Upper lobe of left lung (tissue), 6 donors: Measurements from ENCODE around the gene SPPL3. TPM values are rescaled to one million over a fixed set of nuclear protein-coding genes. Genes with fewer than 3 reads are reported as not detected.
A peak's percentile ranks its signal among the peaks of the same experiment; 100 is the strongest.
"Not testable (repeated sequence)": the region's sequence is repeated elsewhere in the genome, so short reads cannot be mapped to it uniquely, and the experiment has no call there.

Source experiments
- ATAC-seq, 2 donors: fragments of 200-7000 bp; cut with Tn5 transposase; one replicate each; pipeline ENCODE4 v1.9.1; 2022; ENCODE audit warnings: mild to moderate bottlenecking in 2 of 2, moderate library complexity in 2 of 2; ENCODE audit not compliant: low FRiP score in 2 of 2
- DNase-seq, 2 donors: peaks; one replicate each; pipeline ENCODE4 v3.0.0-alpha.2; 2019 to 2020
- H3K27ac ChIP-seq, 4 donors: fragments of 200-600 bp; sonication (generic); one replicate each; pipeline ENCODE4 v1.5.1; 2016 to 2019
- H3K27me3 ChIP-seq, 4 donors: fragments of 200-600 bp; sonication (generic); one replicate each; pipeline ENCODE4 v1.5.1; 2017 to 2019
- H3K36me3 ChIP-seq, 4 donors: fragments of 200-600 bp; sonication (generic); one replicate each; pipeline ENCODE4 v1.5.1; 2016 to 2019
- H3K4me1 ChIP-seq, 4 donors: fragments of 200-600 bp; sonication (generic); one replicate each; pipeline ENCODE4 v1.5.1; 2018 to 2019
- H3K4me3 ChIP-seq, 4 donors: fragments of 200-600 bp; sonication (generic); one replicate each; pipeline ENCODE4 v1.5.1; 2017 to 2019; ENCODE audit warnings: mild to moderate bottlenecking in 2 of 4, moderate library complexity in 1 of 4
- H3K9me3 ChIP-seq, 4 donors: fragments of 200-600 bp; sonication (generic); one replicate each; pipeline ENCODE4 v1.5.1; 2018 to 2019
- EP300 ChIP-seq, 4 donors: sonication (generic); formaldehyde crosslinking; IDR thresholded peaks; one replicate each; pipeline ENCODE4 v1.5.1; 2017; ENCODE audit warnings: antibody characterized with exemption in 4 of 4, control low read depth in 2 of 4
- POLR2A ChIP-seq, 4 donors: fragments of 450-650 bp; IDR thresholded peaks; one replicate each; pipeline ENCODE4 v1.5.1; 2016 to 2017; ENCODE audit warnings: antibody characterized with exemption in 4 of 4, mild to moderate bottlenecking in 2 of 4
- POLR2AphosphoS5 ChIP-seq, 2 donors: sonication (generic); formaldehyde crosslinking; IDR thresholded peaks; one replicate each; pipeline ENCODE4 v1.5.1; 2017; ENCODE audit warnings: antibody characterized with exemption in 2 of 2
- WGBS, 2 donors: methylation state at CpG; one replicate each; pipeline ENCODE4 v1.1.5; 2017 to 2018; 5-methylcytosine and 5-hydroxymethylcytosine counted together
- total RNA-seq, 6 donors: library from RNA; depleted of rRNA in 4 of 6; stranded (reverse); fragments of >200 nt in 4 of 6; gene quantifications; one replicate each; pipeline versions ENCODE4 v1.1.0 to v1.2.1, GENCODE V29; 2016 to 2021
- TF ChIP-seq, protein P1 (sequence below), 6 experiments: fragments of 450-650 bp in 4 of 6; fragments of 200-600 bp in 2 of 6; sonication (generic) in 2 of 6; IDR thresholded peaks; one replicate each; pipeline ENCODE4 v1.5.1; 2016 to 2019; ENCODE audit warnings: antibody characterized with exemption in 6 of 6
- donor health status: DM: no; HTN: no; CAD: no; lungs with moderate emphysema.
- donor health status: DM: no; HTN: yes; CAD: no; lungs with severe emphysema.

The SPPL3 gene
- total RNA-seq, 6 donors from 2014 or later = 17.8 to 44.3 (median 23.2) TPM

DNA sequence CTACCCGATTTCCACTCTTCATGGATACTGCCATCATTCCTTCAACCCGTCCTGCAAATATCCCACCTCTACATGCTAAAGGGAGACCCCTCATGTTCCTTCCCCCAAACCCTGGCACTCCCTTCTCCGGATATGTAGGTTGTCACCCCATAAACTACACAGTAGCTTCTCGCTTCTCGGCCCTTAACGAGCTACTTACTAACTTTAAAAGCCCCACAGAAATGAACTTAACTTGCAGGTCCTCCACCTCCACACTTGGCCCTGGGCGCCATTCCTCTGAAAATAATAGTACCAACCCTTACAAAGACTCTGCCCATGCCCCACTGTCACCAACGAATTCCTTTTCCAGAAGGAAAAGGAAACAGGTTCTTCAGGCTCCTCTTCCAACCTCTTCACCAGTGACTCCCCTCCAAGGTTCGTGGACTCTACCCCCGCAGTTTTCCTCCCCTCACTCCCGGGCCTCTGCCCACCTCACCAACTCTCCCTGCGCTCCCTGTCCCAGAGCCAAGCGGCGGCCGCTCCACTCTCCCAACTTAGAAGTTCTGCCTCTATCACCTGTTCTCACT lies 1.2 kb downstream of the SPPL3 start:
- peaks cover 15 to 27% (median 16%) of the 10 kb centered on the region in 4 donors for H3K4me1 ChIP-seq
- H3K27ac ChIP-seq = peak overlapping the region; percentile 87 to 97 (median 91)
- DNase-seq (no peak), ATAC-seq (no peak)
- no peaks in the 10 kb centered on the region for H3K9me3 ChIP-seq
- WGBS, 2 donors = 6 to 7% methylated on average over 15 of the region's 15 CpGs
- no peaks in the 10 kb centered on the region for H3K27me3 ChIP-seq
- no peak for TF ChIP-seq POLR2A (IDR thresholded peaks at IDR 0.05)
- TF ChIP-seq, protein P1, sequence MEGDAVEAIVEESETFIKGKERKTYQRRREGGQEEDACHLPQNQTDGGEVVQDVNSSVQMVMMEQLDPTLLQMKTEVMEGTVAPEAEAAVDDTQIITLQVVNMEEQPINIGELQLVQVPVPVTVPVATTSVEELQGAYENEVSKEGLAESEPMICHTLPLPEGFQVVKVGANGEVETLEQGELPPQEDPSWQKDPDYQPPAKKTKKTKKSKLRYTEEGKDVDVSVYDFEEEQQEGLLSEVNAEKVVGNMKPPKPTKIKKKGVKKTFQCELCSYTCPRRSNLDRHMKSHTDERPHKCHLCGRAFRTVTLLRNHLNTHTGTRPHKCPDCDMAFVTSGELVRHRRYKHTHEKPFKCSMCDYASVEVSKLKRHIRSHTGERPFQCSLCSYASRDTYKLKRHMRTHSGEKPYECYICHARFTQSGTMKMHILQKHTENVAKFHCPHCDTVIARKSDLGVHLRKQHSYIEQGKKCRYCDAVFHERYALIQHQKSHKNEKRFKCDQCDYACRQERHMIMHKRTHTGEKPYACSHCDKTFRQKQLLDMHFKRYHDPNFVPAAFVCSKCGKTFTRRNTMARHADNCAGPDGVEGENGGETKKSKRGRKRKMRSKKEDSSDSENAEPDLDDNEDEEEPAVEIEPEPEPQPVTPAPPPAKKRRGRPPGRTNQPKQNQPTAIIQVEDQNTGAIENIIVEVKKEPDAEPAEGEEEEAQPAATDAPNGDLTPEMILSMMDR (IDR thresholded peaks at IDR 0.05) = no peak
- TF ChIP-seq EP300 (IDR thresholded peaks at IDR 0.05) = no peak
- TF ChIP-seq POLR2AphosphoS5 (IDR thresholded peaks at IDR 0.05) = no peak
- peak overlapping the region; percentile 98 to 100 (median 99) for H3K4me3 ChIP-seq
- no peaks in the 10 kb centered on the region for H3K36me3 ChIP-seq

DNA sequence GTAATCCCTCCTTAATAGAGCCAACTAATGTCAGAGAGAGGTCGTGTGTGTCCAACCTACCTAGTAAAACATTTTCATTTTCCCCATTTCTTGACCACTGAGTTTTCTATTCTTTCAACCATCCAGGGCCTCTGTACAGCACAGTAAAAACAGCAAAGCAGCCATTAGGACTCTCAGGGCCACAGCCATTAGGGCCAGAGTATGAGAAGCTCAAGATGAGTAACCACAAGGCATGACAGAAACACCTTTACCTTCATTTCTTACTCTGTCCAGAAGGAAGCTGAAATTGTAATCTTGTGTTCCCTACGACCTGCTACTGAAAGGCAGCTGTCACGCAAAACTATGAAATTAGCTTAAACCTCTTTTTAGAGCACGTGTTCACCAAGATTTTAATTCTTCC lies 2.3 kb downstream of the SPPL3 start:
- H3K4me1 ChIP-seq = peaks cover 15 to 27% (median 15%) of the 10 kb centered on the region in 4 donors
- no peaks in the 10 kb centered on the region for H3K36me3 ChIP-seq
- DNase-seq (no peak), ATAC-seq (no peak)
- WGBS, 2 donors = 80 to 90% methylated on average over 4 of the region's 4 CpGs
- no peaks in the 10 kb centered on the region for H3K27me3 ChIP-seq
- H3K27ac ChIP-seq = no peak overlapping the region
- no peak overlapping the region for H3K4me3 ChIP-seq
- H3K9me3 ChIP-seq = no peaks in the 10 kb centered on the region
- TF ChIP-seq POLR2A (IDR thresholded peaks at IDR 0.05) (no peak), EP300 (IDR thresholded peaks at IDR 0.05) (no peak), POLR2AphosphoS5 (IDR thresholded peaks at IDR 0.05) (no peak)
- TF ChIP-seq, protein P1 (IDR thresholded peaks at IDR 0.05) = no peak

DNA sequence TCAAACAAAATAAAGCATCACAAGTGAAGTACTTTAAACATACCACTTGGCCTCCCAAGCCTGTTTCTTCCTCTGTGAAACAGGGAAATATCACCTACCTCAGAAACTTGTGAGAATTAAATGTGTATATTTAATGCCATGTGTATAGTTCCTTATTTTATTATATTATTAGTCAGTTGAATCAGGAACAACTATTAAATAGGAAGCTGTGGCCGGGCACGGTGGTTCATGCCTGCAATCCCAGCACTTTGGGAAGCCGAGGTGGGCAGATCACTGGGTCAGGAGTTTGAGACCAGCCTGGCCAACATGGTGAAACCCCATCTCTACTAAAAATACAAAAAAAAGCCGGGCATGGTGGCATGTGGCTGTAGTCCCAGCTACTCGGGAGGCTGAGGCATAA lies 3.1 kb downstream of the SPPL3 start:
- DNase-seq, H3K27me3 ChIP-seq, ATAC-seq: not testable (repeated sequence)

DNA sequence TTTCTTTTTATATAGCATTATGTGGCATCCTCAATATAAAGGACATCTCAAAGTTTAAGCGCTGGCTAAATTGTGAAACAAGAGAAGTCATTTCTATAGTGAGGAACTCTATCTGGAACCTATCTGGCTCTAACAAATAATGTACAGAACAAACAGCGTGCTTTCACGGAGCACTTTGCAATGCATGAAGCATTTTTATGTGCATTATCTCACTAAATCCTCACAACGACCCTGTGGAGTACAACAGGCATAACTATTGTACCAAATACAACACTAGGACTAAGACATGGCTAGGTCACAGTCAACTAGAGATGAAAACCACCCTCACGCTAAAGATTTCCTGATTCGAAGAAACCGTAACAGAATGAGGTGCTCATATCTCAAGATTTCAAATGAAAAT lies 8.6 kb downstream of the SPPL3 start:
- DNase-seq (no peak), ATAC-seq (no peak)
- no peak for TF ChIP-seq POLR2AphosphoS5 (IDR thresholded peaks at IDR 0.05)
- TF ChIP-seq, protein P1 (IDR thresholded peaks at IDR 0.05) = no peak
- no peak for TF ChIP-seq POLR2A (IDR thresholded peaks at IDR 0.05)
- no peak for TF ChIP-seq EP300 (IDR thresholded peaks at IDR 0.05)
- Histone ChIP-seq H3K9me3 (no peaks in the 10 kb centered on the region), H3K4me1 (peaks cover 7 to 19% (median 12%) of the 10 kb centered on the region in 4 donors), H3K36me3 (peaks cover 0 to 4% (median 0%) of the 10 kb centered on the region in 4 donors), H3K27me3 (no peaks in the 10 kb centered on the region), H3K27ac (no peak overlapping the region), H3K4me3 (no peak overlapping the region)
- WGBS, 2 donors = 84 to 88% methylated on average over 7 of the region's 7 CpGs

More for the DNA sequence above, 3.1 kb downstream of the SPPL3 start:
- H3K4me1 ChIP-seq = peaks cover 15 to 27% (median 16%) of the 10 kb centered on the region in 4 donors
- not testable (repeated sequence) for H3K4me3 ChIP-seq, H3K9me3 ChIP-seq, H3K36me3 ChIP-seq, H3K27ac ChIP-seq
- 79 to 85% methylated on average over 5 of the region's 5 CpGs for WGBS, 2 donors

DNA sequence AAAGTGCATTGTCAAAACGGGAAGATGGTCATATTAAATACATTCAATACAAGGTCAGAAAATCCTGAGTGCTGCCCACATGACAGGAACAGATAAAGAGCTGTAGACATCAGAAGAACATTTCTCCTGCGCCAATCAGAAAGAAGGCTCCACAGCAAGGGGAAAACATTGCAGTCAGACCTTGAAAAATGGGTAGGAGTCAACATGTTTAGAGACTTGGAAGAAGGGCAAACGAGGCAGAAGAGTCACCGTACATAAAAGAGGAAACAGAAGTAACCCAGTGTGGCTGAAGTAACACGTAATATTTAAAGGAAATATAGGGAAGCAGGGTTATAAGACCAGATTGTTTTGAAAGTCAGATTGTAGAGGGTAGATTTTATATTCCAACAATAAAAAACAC lies 11.9 kb downstream of the SPPL3 start:
- TF ChIP-seq, protein P1 (IDR thresholded peaks at IDR 0.05) = no peak
- TF ChIP-seq EP300 (IDR thresholded peaks at IDR 0.05) = no peak
- TF ChIP-seq POLR2AphosphoS5 (IDR thresholded peaks at IDR 0.05) = no peak
- no peak for TF ChIP-seq POLR2A (IDR thresholded peaks at IDR 0.05)
- Histone ChIP-seq H3K27me3 (no peaks in the 10 kb centered on the region), H3K4me3 (no peak overlapping the region), H3K36me3 (peaks cover 0 to 4% (median 0%) of the 10 kb centered on the region in 4 donors), H3K9me3 (no peaks in the 10 kb centered on the region), H3K4me1 (peaks cover 7 to 20% (median 16%) of the 10 kb centered on the region in 4 donors), H3K27ac (peak overlapping the region in 1 of 4 donors; percentile 17)
- no peak for DNase-seq
- 47 to 56% methylated on average over 5 of the region's 5 CpGs for WGBS, 2 donors
- peak in 1 of 2 donors; percentile 53 for ATAC-seq
